Nephron progenitor cell (in vitro differentiated cells): ENCODE data around the gene CYBC1.
"Not testable (repeated sequence)": the region's sequence is repeated elsewhere in the genome, so short reads cannot be mapped to it uniquely, and the experiment has no call there.

Experiments used
- DNase-seq: peaks from one replicate; pipeline ENCODE4 v3.0.0; 2021
- H3K27ac Mint-ChIP-seq: 2 replicates; pipeline ENCODE4 v1.8.0; 2021; ENCODE audit warnings: mild to moderate bottlenecking, moderate library complexity, mixed read lengths
- H3K27me3 Mint-ChIP-seq: 2 replicates; pipeline ENCODE4 v1.8.0; 2021; ENCODE audit warnings: mild to moderate bottlenecking, low read depth, mixed read lengths; ENCODE audit not compliant: poor library complexity
- H3K36me3 Mint-ChIP-seq: 2 replicates; pipeline ENCODE4 v1.8.0; 2021; ENCODE audit warnings: low read depth, mixed read lengths
- H3K4me1 Mint-ChIP-seq: 2 replicates; pipeline ENCODE4 v1.8.0; 2021; ENCODE audit warnings: mixed read lengths
- H3K4me3 Mint-ChIP-seq: 2 replicates; pipeline ENCODE4 v1.8.0; 2021; ENCODE audit warnings: mild to moderate bottlenecking, moderate library complexity, mixed read lengths
- H3K9me3 Mint-ChIP-seq: 2 replicates; pipeline ENCODE4 v1.8.0; 2021; ENCODE audit warnings: mild to moderate bottlenecking, moderate library complexity, mixed read lengths
- CTCF ChIP-seq: fragments of 200-600 bp; sonication (generic); IDR thresholded peaks from 2 replicates; pipeline ENCODE4 v1.5.0; 2021; ENCODE audit warnings: antibody characterized with exemption

CYBC1 gene

GRCh38 chr17:82414548-82415281, 35.8 kb downstream of the CYBC1 start:
- peak; percentile 57 for TF ChIP-seq CTCF
- peaks cover 3% of the 10 kb centered on the region for H3K27me3 Mint-ChIP-seq
- peaks cover 13% of the 10 kb centered on the region for H3K36me3 Mint-ChIP-seq
- peak; percentile 97 for DNase-seq
- peaks cover 21% of the 10 kb centered on the region for H3K4me1 Mint-ChIP-seq
- no peak overlapping the region for H3K4me3 Mint-ChIP-seq
- H3K9me3 Mint-ChIP-seq, result peaks cover 1% of the 10 kb centered on the region
- no peak overlapping the region for H3K27ac Mint-ChIP-seq

- no peak overlapping the region for H3K27ac Mint-ChIP-seq
Measured at GRCh38 chr17:82412535-82413520, 37.7 kb downstream of the CYBC1 start.

GRCh38 chr17:82412081-82412480, 38.5 kb downstream of the CYBC1 start:
- not testable (repeated sequence) for DNase-seq, H3K27me3 Mint-ChIP-seq, H3K4me3 Mint-ChIP-seq, H3K9me3 Mint-ChIP-seq, H3K27ac Mint-ChIP-seq
- H3K4me1 Mint-ChIP-seq, result peaks cover 22% of the 10 kb centered on the region
- H3K36me3 Mint-ChIP-seq, result peaks cover 15% of the 10 kb centered on the region

More at GRCh38 chr17:82412535-82413520, 37.7 kb downstream of the CYBC1 start:
- H3K9me3 Mint-ChIP-seq, result no peaks in the 10 kb centered on the region
- peaks cover 8% of the 10 kb centered on the region for H3K36me3 Mint-ChIP-seq
- no peak for DNase-seq
- no peak overlapping the region for H3K4me3 Mint-ChIP-seq
- peaks cover 26% of the 10 kb centered on the region for H3K4me1 Mint-ChIP-seq
- H3K27me3 Mint-ChIP-seq, result peaks cover 3% of the 10 kb centered on the region
- no peak for TF ChIP-seq CTCF

GRCh38 chr17:82411396-82412053, 39.0 kb downstream of the CYBC1 start:
- peaks cover 15% of the 10 kb centered on the region for H3K36me3 Mint-ChIP-seq
- no peak overlapping the region for H3K4me3 Mint-ChIP-seq
- H3K27ac Mint-ChIP-seq, result no peak overlapping the region
- no peak for DNase-seq
- TF ChIP-seq CTCF, result no peak
- H3K4me1 Mint-ChIP-seq, result peaks cover 22% of the 10 kb centered on the region
- peaks cover 3% of the 10 kb centered on the region for H3K27me3 Mint-ChIP-seq
- H3K9me3 Mint-ChIP-seq, result no peaks in the 10 kb centered on the region

- Mint-ChIP-seq H3K36me3 (peaks cover 17% of the 10 kb centered on the region), H3K27ac (no peak overlapping the region), H3K27me3 (no peaks in the 10 kb centered on the region), H3K4me3 (no peak overlapping the region), H3K4me1 (peaks cover 22% of the 10 kb centered on the region), H3K9me3 (no peaks in the 10 kb centered on the region)
- no peak for DNase-seq
- no peak for TF ChIP-seq CTCF
Measured at GRCh38 chr17:82410014-82410716, 40.4 kb downstream of the CYBC1 start.
